Peyer's patch (tissue), 4 donors: ENCODE results near the gene DDX47. TPM values are rescaled to one million over a fixed set of nuclear protein-coding genes. Genes with fewer than 3 reads are reported as not detected.
A peak's percentile ranks its signal among the peaks of the same experiment; 100 is the strongest.

Experiments
- DNase-seq, 3 donors: peaks; one replicate each; pipeline ENCODE4 v3.0.0-alpha.2; 2017 to 2019
- H3K27ac ChIP-seq, 4 donors: fragments of 200-600 bp; sonication (generic); one replicate each; pipeline ENCODE4 v1.5.1; 2016 to 2019
- H3K27me3 ChIP-seq, 2 donors: fragments of 200-600 bp; sonication (generic); one replicate each; pipeline ENCODE4 v1.5.1; 2019
- H3K36me3 ChIP-seq, 3 donors: fragments of 200-600 bp; sonication (generic); one replicate each; pipeline ENCODE4 v1.5.1; 2016 to 2019
- H3K4me1 ChIP-seq, 4 donors: fragments of 200-600 bp; sonication (generic); one replicate each; pipeline ENCODE4 v1.5.1; 2016 to 2019
- H3K4me3 ChIP-seq, 4 donors: fragments of 200-600 bp; sonication (generic); 1 replicate in 3 of 4; 2 replicates in 1 of 4; pipeline ENCODE4 v1.5.1; 2016 to 2019; ENCODE audit warnings: mild to moderate bottlenecking in 1 of 4
- H3K9me3 ChIP-seq, 4 donors: fragments of 200-600 bp; sonication (generic); one replicate each; pipeline ENCODE4 v1.5.1; 2016 to 2019; ENCODE audit warnings: mild to moderate bottlenecking in 1 of 4
- CTCF ChIP-seq, 6 experiments: fragments of 450-650 bp in 4 of 6; fragments of 200-600 bp in 2 of 6; sonication (generic) in 1 of 6; IDR thresholded peaks; one replicate each; pipeline ENCODE4 v1.5.1; 2017 to 2019; ENCODE audit warnings: antibody characterized with exemption in 6 of 6, mild to moderate bottlenecking in 3 of 6, moderate library complexity in 1 of 6
- POLR2A ChIP-seq, 2 donors: fragments of 450-650 bp; IDR thresholded peaks; one replicate each; pipeline ENCODE4 v1.5.1; 2017; ENCODE audit warnings: antibody characterized with exemption in 2 of 2, mild to moderate bottlenecking in 2 of 2, moderate library complexity in 2 of 2
- total RNA-seq, 4 donors: library from RNA; depleted of rRNA; stranded (reverse); fragments of >200 nt; gene quantifications; one replicate each; pipeline ENCODE4 v1.1.0, GENCODE V29; 2016

DDX47 gene
- total RNA-seq, 4 donors from 2014 or later: 23.5 to 39.9 (median 33.1) TPM

GRCh38 chr12:12791756-12792369, 21.3 kb upstream of the DDX47 start:
- no peak for DNase-seq
- Histone ChIP-seq H3K4me1 (peaks cover 0 to 19% (median 0%) of the 10 kb centered on the region in 4 donors), H3K4me3 (peak overlapping the region in 1 of 4 donors; percentile 16), H3K27ac (no peak overlapping the region), H3K27me3 (no peaks in the 10 kb centered on the region), H3K36me3 (no peaks in the 10 kb centered on the region), H3K9me3 (no peaks in the 10 kb centered on the region)
- TF ChIP-seq CTCF (IDR thresholded peaks at IDR 0.05): no peak
- no peak for TF ChIP-seq POLR2A (IDR thresholded peaks at IDR 0.05)

GRCh38 chr12:12792421-12792820, 20.7 kb upstream of the DDX47 start:
- Histone ChIP-seq H3K27me3 (no peaks in the 10 kb centered on the region), H3K4me3 (no peak overlapping the region), H3K36me3 (no peaks in the 10 kb centered on the region), H3K27ac (no peak overlapping the region), H3K9me3 (no peaks in the 10 kb centered on the region), H3K4me1 (peaks cover 0 to 16% (median 0%) of the 10 kb centered on the region in 4 donors)
- TF ChIP-seq CTCF (IDR thresholded peaks at IDR 0.05): no peak
- TF ChIP-seq POLR2A (IDR thresholded peaks at IDR 0.05): no peak
- no peak for DNase-seq

- no peak overlapping the region for H3K4me3 ChIP-seq
- DNase-seq: no peak
- no peaks in the 10 kb centered on the region for H3K4me1 ChIP-seq
- no peaks in the 10 kb centered on the region for H3K27me3 ChIP-seq
- H3K9me3 ChIP-seq: no peaks in the 10 kb centered on the region
- TF ChIP-seq POLR2A (IDR thresholded peaks at IDR 0.05) (no peak), CTCF (IDR thresholded peaks at IDR 0.05) (no peak)
- H3K36me3 ChIP-seq: no peaks in the 10 kb centered on the region
- no peak overlapping the region for H3K27ac ChIP-seq
Measured at GRCh38 chr12:12794686-12795085, 18.5 kb upstream of the DDX47 start.

- no peaks in the 10 kb centered on the region for H3K27me3 ChIP-seq
- H3K4me3 ChIP-seq: no peak overlapping the region
- no peaks in the 10 kb centered on the region for H3K36me3 ChIP-seq
- no peak overlapping the region for H3K27ac ChIP-seq
- H3K4me1 ChIP-seq: no peaks in the 10 kb centered on the region
- TF ChIP-seq CTCF (IDR thresholded peaks at IDR 0.05) (no peak), POLR2A (IDR thresholded peaks at IDR 0.05) (no peak)
- H3K9me3 ChIP-seq: no peaks in the 10 kb centered on the region
- no peak for DNase-seq
Measured at GRCh38 chr12:12796171-12796570, 17.0 kb upstream of the DDX47 start.

- TF ChIP-seq POLR2A (IDR thresholded peaks at IDR 0.05) (no peak), CTCF (IDR thresholded peaks at IDR 0.05) (no peak)
- no peaks in the 10 kb centered on the region for H3K4me1 ChIP-seq
- H3K4me3 ChIP-seq: no peak overlapping the region
- DNase-seq: no peak
- H3K9me3 ChIP-seq: no peaks in the 10 kb centered on the region
- H3K27me3 ChIP-seq: no peaks in the 10 kb centered on the region
- H3K36me3 ChIP-seq: no peaks in the 10 kb centered on the region
- no peak overlapping the region for H3K27ac ChIP-seq
Measured at GRCh38 chr12:12796928-12797793, 16.0 kb upstream of the DDX47 start.
